HG03432 (cell line): ENCODE data around the gene KXD1.
"Not testable (repeated sequence)": the region's sequence is repeated elsewhere in the genome, so short reads cannot be mapped to it uniquely, and the experiment has no call there.

Source experiments
- ATAC-seq: cut with Tn5 transposase; IDR thresholded peaks from one replicate; pipeline ENCODE4 v1.9.1; 2021; ENCODE audit warnings: mild to moderate bottlenecking, moderate library complexity; ENCODE audit not compliant: unreplicated experiment

KXD1 gene

DNA sequence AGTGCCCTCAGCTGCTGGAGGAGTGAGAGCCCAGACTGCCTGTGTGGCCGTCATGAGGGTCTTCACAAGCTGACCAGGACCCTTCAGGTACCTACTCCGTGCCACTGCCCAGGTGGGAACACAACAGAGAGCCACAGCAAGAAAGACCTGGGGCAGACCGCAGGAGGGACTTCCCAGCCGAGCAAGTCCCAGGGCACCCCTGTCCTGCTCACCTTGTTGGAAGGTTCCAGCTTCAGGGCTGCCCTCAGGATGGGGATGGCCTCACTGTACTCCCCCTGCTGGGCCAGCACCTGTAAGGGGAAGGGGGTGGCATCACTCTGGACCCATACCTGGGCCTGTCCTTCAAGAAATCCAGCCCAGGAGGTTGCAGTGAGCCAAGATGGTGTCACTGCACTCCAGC is 24.6 kb upstream of the KXD1 start:
- ATAC-seq = no peak

- ATAC-seq = no peak
Measured at GRCh38 chr19:18536475-18536874, 21.2 kb upstream of the KXD1 start.

DNA sequence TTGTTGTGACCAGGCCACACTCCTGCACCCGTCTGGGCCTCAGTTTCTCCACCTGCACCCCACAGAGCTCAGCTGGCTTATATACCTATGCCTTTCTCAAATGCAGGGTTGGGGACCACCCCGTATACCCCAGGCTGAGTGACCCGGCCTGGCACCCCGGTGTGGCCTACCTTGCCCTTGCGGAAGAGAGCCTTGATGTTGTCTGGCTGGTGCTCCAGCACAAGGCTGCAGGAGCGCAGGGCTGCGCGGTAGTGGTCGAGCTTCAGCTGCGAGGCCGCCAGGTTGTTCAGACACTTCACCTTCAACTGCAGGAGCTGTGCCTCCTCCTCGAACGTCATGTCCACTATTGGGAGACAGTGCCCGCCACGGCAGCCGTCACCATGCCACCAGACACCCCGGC is 20.2 kb upstream of the KXD1 start:
- no peak for ATAC-seq

GRCh38 chr19:18538115-18538514 is 19.6 kb upstream of the KXD1 start:
- no peak for ATAC-seq

DNA sequence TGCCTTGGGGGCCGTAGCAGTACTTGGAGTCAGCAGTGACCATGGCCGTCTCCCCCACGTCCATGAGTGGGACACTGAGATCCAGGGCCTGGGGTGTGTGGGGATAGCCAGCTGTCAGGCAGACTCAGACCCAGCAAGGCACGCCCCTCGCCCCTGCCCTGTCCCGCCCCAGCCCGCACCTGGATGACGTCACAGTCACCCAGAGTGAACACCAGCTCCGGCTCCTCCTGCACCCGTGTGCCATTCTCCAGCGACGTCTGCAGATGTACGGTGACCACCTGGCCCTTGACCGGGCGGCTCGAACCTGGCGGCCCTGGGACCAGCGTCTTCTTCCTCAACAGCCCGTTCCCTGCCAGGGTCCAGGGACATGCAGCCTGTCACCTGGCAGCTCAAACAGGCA is 18.3 kb upstream of the KXD1 start:
- no peak for ATAC-seq

DNA sequence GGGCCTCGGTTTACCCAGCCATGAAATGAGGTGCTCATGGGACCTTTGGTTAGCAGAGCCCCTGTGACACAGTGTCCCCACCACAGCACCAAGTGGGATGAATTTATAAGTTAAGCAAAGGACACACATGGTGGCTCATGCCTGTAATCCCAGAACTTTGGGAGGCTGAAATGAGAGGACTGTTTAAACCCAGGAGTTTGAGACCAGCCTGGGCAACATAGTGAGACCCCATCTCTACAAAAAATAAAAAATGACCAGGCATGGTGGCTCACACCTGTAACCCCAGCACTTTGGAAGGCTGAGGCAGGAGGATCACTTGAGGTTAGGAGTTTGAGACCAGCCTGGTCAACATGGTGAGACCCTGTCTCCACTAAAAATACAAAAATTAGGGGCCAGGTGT is 17.5 kb upstream of the KXD1 start:
- ATAC-seq = not testable (repeated sequence)

DNA sequence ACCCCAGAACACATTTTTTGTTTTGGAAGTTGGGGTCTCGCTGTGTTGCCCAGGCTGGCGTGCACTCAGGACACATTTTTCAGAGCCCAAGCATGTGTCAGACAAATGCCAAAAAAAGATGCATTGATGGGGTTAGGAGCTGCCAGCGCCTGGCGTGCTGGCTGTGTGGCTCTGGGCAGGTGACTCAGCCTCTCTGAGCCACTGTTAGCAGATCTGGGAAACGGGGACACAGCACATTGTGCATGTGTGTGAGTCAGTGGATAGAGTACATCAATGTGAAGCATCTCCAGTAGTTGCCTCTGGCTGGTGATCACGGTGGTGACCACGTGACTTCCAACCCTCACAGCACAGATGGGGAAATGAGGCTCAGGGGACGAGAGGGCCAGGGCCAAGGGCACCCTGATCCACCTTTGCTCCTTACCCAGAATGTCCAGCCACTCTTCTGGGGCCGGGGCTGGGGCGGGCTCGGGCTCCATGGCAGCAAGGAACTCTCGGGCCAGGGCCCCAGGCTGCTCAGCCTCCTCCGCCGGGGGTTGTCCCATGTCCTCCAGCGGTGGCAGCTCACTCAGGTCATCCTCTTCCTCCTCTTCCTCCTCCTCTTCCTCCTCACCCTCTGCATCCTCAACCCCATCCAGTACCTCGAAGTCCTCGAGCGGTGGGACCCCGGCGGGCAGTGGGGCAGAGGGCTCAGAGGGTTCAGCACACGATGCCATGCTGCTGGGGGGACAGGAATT is 16.2 kb upstream of the KXD1 start:
- ATAC-seq = no peak

- no peak for ATAC-seq
Measured at GRCh38 chr19:18541992-18542940, 15.4 kb upstream of the KXD1 start.

- ATAC-seq = peak; percentile 96
Measured at GRCh38 chr19:18542941-18543813, 14.5 kb upstream of the KXD1 start, which contains the start of gene FKBP8. FKBP8 (minus strand) TSS chr19:18543573; CDS start chr19:18541970, 1,603 bp downstream.

DNA sequence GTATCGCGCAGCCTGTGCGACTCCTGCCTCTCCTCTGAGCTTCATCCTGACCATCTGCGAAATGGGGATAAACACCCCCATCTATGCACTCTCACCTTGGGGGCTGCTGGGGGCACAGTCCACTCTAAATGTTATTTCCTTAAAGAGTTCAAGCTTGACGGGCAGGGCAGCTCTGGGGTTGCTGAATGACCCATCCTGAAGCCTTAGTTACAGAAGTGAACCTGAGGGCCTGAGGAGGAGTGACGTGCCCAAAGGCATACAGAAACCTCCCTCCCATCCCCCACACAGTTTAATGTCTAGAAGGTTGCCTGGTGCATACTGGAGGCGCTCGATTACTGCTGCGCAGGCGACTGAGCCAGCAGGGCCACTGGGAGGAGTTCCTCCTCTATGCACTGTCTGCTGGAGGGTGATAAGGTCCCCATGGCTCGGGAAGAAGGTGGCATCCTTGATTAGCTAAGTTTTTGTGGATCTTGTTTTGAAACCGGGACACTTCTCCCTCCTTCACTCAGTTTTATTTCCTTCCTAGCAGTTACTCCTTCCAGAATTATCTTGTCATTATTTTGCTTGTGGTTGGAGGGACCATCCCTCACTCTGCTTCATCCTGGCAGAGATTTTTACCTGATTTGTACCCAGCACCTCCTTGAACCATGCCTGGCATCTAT is 13.7 kb upstream of the KXD1 start:
- peak; percentile 63 for ATAC-seq

GRCh38 chr19:18551631-18552030 is 6.0 kb upstream of the KXD1 start:
- no peak for ATAC-seq

GRCh38 chr19:18558202-18558555 is 509 bp downstream of the KXD1 start:
- ATAC-seq = peak; percentile 4

- ATAC-seq = no peak
Measured at GRCh38 chr19:18558604-18559003, 934 bp downstream of the KXD1 start.

DNA sequence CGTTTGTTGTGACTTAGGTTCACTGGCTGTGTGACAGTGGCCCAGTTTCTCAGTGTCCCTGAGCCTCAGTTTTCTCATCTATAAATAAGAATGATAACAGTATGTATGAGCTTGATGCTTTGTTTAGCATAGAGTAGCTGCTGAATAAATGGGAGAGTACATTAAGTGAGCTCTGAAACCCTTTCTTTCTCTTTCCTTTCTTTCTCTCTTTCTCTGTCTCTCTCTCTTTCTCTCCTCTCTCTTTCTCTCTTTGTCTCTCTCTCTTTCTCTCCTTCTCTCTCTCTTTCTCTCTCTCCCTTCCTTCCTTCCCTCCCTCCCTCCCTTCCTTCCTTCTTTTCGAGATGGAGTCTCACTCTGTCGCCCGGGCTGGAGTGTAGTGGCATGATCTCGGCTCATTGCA is 2.0 kb downstream of the KXD1 start:
- no peak for ATAC-seq

DNA sequence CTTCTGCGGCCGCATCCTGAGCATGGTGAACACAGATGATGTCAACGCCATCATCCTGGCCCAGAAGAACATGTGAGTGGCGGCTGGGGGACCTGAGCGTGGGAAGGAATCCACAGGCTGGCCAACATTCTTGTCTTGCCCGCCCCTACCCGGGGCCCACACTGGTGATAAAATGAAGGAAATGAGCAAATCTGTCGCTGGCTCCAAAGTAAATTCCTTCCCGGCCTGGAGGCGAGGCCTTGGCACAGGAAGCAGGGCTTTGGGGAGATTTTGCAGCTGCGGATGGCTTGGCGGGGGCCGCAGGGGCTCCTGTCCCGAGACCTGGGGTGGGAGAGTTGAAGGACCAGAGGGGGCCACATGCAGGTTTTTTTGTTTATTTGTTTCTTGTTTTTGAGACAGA is 4.4 kb downstream of the KXD1 start:
- no peak for ATAC-seq

DNA sequence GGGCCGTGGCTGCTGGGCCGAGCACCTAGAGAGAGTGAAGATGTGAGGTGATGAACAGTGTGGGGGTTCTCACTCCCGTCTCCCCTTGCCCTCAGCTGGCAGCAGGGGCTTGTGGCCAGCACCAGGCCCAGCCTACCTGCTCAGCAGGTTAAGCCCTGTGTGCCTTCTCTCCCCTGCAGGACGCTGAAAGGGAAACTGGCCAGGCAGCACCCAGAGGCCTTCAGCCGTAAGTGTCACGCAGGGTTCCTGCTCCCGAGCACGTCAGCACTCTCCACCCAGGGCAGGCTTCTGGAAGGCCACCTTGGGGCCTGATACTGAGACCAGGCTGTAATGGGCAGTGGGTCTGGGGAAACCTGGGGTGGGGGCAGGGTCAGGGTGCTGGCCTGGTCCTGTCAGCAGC is 9.3 kb downstream of the KXD1 start:
- ATAC-seq = no peak

DNA sequence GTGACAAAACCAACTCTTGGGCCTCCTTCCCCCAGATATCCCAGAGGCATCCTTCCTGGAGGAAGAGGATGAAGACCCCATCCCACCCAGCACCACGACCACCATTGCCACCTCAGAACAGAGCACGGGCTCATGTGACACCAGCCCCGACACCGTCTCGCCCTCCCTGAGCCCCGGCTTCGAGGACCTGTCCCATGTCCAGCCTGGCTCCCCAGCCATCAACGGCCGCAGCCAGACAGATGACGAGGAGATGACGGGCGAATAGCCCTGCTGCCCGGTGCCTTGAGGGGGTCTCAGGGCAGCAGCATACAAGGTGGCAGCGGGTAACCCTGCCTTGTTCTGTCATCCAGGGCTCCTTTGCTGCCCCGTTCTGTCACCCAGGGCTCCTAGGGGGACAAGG is 10.7 kb downstream of the KXD1 start:
- no peak for ATAC-seq

DNA sequence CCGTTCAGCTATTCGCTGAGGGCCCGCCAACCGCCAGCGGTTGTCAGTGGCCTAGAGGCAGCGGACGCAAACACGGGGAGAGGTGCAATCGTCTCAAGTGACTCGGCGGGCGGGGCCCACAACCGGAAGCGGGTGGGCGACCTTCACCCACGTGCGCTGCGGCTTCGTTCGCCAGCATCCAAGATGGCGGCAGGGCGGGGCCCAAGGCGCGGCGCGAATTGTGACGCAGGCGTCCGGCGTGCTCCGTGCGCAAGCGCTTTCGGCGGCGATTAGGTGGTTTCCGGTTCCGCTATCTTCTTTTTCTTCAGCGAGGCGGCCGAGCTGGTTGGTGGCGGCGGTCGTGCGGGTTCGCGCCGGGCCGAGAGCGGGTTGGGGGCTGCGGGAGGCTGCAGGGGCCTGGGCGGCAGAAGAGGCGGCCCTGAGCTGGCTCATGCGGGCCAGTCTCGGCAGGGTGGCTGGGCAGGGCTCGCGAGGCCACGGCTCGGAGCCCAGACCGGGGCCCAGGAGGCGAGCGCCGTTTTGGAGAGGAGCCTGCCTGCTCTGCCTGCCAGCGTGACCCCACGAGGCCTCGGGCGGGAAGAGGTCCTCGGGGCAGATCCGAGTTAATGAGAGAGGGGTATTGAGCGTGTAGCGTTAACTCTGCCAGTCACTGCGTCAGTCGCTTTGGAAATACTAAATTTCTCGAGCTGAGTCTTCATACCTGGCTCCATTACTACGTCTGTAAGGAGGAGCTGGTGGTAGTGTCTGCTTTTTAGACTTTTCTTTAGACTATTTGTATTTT is 14.1 kb downstream of the KXD1 start, which contains the start of gene UBA52:
TSS of gene UBA52 (plus strand) at position 294 of the 781 bp plus-strand sequence. CDS start 1,444 bp downstream, outside the sequence.
- ATAC-seq = peak; percentile 87

- no peak for ATAC-seq
Measured at GRCh38 chr19:18574691-18575291, 17.1 kb downstream of the KXD1 start.
